ENCODE measurements around the gene FIBCD1. TPM values are rescaled to one million over a fixed set of nuclear protein-coding genes. Genes with fewer than 3 reads are reported as not detected.

Gene FIBCD1
- total RNA-seq, 4 donors from 2014 or later, result not detected

- no peak for TF ChIP-seq POLR2A (IDR thresholded peaks at IDR 0.05)
- no peak for TF ChIP-seq CTCF (IDR thresholded peaks at IDR 0.05)
- no peak overlapping the region for H3K27ac ChIP-seq
- no peak for DNase-seq
- no peaks in the 10 kb centered on the region for H3K36me3 ChIP-seq
- 69 to 71% methylated on average over 7 to 11 of the region's 21 CpGs for WGBS, 2 donors
- H3K4me3 ChIP-seq, result no peak overlapping the region
- H3K4me1 ChIP-seq, result no peaks in the 10 kb centered on the region
- peaks cover 0 to 71% (median 0%) of the 10 kb centered on the region in 4 donors for H3K27me3 ChIP-seq
- intact Hi-C loops (cut with DNase I), result no loop called here
- H3K9me3 ChIP-seq, result no peaks in the 10 kb centered on the region
These were observed 32.2 kb downstream of the FIBCD1 start for GRCh38 chr9:130906735-130907416.

- Histone ChIP-seq H3K4me1 (no peaks in the 10 kb centered on the region), H3K27me3 (peaks cover 0 to 72% (median 0%) of the 10 kb centered on the region in 4 donors), H3K4me3 (no peak overlapping the region), H3K36me3 (no peaks in the 10 kb centered on the region), H3K27ac (no peak overlapping the region), H3K9me3 (no peaks in the 10 kb centered on the region)
- no peak for DNase-seq
- no peak for TF ChIP-seq POLR2A (IDR thresholded peaks at IDR 0.05)
- no peak for TF ChIP-seq CTCF (IDR thresholded peaks at IDR 0.05)
- 65 to 70% methylated on average over 14 of the region's 24 CpGs for WGBS, 2 donors
- intact Hi-C loops (cut with DNase I), result no loop called here
These were observed 32.9 kb downstream of the FIBCD1 start for GRCh38 chr9:130905902-130906734.

GRCh38 chr9:130905125-130905901 lies 33.7 kb downstream of the FIBCD1 start:
- DNase-seq, result no peak
- H3K27me3 ChIP-seq, result peaks cover 0 to 80% (median 0%) of the 10 kb centered on the region in 4 donors

GRCh38 chr9:130904070-130905044 lies 34.7 kb downstream of the FIBCD1 start:
- no peak for DNase-seq
- no peaks in the 10 kb centered on the region for H3K4me1 ChIP-seq
- peaks cover 0 to 90% (median 0%) of the 10 kb centered on the region in 4 donors for H3K27me3 ChIP-seq
- intact Hi-C loops (cut with DNase I), result no loop called here
- H3K9me3 ChIP-seq, result no peaks in the 10 kb centered on the region
- 79 to 87% methylated on average over 21 to 29 of the region's 48 CpGs for WGBS, 2 donors
- TF ChIP-seq CTCF (IDR thresholded peaks at IDR 0.05) (no peak), POLR2A (IDR thresholded peaks at IDR 0.05) (no peak)
- no peaks in the 10 kb centered on the region for H3K36me3 ChIP-seq
- H3K4me3 ChIP-seq, result no peak overlapping the region
- no peak overlapping the region for H3K27ac ChIP-seq

More at GRCh38 chr9:130905125-130905901, 33.7 kb downstream of the FIBCD1 start:
- no peaks in the 10 kb centered on the region for H3K36me3 ChIP-seq
- no peak overlapping the region for H3K27ac ChIP-seq
- no peak overlapping the region for H3K4me3 ChIP-seq
- intact Hi-C loops (cut with DNase I), result no loop called here
- H3K9me3 ChIP-seq, result no peaks in the 10 kb centered on the region
- WGBS, 2 donors, result 76 to 91% methylated on average over 14 to 19 of the region's 24 CpGs
- no peaks in the 10 kb centered on the region for H3K4me1 ChIP-seq
- TF ChIP-seq CTCF (IDR thresholded peaks at IDR 0.05) (no peak), POLR2A (IDR thresholded peaks at IDR 0.05) (no peak)
